ENCODE data around the gene RPP25L. TPM values are rescaled to one million over a fixed set of nuclear protein-coding genes. Genes with fewer than 3 reads are reported as not detected.

Gene RPP25L
- total RNA-seq, 1 experiment from 2014 or later, result 46.0 TPM

DNA sequence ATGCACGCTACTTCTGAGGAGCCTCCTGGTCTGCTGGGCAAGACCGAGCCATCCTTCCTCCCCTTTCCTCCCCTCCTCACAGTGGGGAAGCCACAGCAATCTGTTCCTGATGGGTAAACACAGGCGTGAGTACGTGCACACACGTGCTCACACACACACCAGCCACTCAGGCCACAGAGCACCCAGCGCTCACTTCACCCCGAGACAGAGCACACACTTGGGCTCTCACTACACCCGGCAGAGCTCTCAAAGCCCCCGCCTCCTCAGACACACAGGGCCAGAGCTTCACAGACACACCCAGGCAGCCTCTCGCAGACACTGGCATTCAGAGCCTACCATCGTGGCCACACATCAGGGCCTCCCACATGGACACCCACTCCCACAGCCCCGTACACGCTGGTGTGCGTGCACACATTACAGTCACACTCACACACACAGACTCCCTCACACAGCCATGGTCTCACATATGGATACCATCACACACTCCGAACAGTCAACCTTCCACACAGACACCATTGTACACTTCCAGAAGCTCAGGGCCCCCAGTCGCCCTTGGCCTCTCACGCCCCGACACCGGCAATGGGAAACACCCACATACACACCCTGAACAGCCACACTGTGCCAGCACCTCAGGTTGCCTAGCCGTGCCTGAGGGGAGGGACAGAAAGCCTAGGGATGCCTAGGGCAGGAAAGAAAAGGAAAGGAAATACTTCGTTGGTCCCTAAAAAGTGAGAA, 35.9 kb downstream of the RPP25L start:
- no peak overlapping the region for H3K4me3 ChIP-seq (ENCODE audit: insufficient read depth, low read depth, low read length)
- H3K27me3 ChIP-seq (ENCODE audit: control insufficient read depth, insufficient read depth, low read length), result peaks cover 37% of the 10 kb centered on the region
- DNase-seq, result no peak
- H3K36me3 ChIP-seq (replicated peaks; ENCODE audit: control insufficient read depth, insufficient read depth, low read length), result no peaks in the 10 kb centered on the region

DNA sequence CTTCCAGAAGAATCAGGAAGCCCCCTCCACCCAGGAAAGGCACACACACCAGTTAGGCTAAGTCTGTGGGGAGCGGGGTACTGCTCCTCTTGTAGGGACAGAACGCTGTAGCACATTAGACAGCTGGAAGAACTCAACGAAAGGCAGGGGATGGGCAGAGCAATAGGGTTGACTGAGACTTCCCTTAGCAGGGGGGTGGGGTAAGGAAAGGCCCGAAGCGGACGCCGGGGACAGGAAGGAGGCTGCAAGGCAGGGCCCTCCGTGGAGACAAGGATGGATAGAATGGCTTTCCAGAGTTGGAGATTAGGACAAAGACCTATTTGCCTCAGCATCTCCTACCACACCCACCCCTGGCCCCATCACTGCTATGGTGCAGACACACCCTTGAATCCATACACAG, 36.7 kb downstream of the RPP25L start:
- no peak for DNase-seq
- Histone ChIP-seq H3K36me3 (replicated peaks; ENCODE audit: control insufficient read depth, insufficient read depth, low read length) (no peaks in the 10 kb centered on the region), H3K27me3 (ENCODE audit: control insufficient read depth, insufficient read depth, low read length) (peaks cover 30% of the 10 kb centered on the region), H3K4me3 (ENCODE audit: insufficient read depth, low read depth, low read length) (no peak overlapping the region)

DNA sequence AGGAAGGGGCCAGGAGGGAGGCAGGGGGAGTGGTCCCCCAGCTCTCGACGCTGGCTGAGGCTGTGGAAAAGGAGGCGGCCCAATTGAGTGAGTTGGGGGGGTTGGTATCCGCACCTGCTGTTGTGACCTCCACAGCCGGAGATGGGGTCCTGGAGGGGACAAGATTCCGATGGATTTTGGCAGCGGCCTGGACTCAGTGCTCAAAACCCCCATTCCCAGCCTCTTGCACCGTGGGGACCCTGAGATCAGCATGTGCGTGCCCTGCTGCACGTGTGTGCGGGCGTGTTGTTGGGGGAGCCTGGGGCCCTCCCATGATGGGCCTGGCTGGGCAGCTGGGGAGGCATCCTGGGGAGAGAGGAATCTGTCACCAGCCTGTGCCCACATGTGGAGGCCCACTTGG, 37.3 kb downstream of the RPP25L start:
- DNase-seq, result no peak
- no peaks in the 10 kb centered on the region for H3K36me3 ChIP-seq (replicated peaks; ENCODE audit: control insufficient read depth, insufficient read depth, low read length)
- no peak overlapping the region for H3K4me3 ChIP-seq (ENCODE audit: insufficient read depth, low read depth, low read length)
- H3K27me3 ChIP-seq (ENCODE audit: control insufficient read depth, insufficient read depth, low read length), result peaks cover 23% of the 10 kb centered on the region

DNA sequence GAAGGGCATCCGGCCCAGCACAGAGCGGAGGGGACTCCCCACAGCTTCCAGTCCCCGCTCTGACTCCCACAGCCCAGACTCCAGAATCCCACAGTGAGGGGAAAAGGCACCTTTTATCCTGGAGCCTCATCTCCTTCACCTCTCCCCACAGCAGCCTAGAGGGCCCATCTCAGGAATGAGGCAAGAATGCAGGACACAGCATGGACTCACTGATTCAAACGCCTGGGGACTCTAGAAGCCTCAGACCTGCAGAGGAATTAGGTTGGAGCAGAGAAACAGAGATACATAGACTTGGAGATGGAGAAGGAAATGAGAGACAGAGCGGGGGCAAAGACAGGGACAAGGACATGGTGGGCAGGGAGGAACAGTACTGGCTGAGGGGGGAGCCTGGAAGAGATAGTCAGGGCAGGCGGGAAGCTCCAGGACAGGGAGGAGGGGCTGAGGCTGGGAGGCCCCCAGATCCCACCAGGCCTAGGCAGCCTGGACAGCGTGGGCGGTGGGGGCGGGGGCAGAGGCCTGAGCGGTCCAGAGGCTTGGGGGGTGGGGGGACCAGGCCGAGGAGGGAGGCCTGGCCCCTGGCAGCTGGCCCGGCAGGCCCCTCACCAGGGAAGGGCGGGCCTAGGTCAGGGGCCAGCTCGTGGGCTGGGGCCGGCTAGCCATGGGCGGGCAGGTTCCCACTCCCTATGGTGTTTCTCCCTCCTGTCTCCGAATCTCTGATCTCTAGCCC, 38.1 kb downstream of the RPP25L start:
- H3K4me3 ChIP-seq (ENCODE audit: insufficient read depth, low read depth, low read length), result no peak overlapping the region
- H3K36me3 ChIP-seq (replicated peaks; ENCODE audit: control insufficient read depth, insufficient read depth, low read length), result no peaks in the 10 kb centered on the region
- H3K27me3 ChIP-seq (ENCODE audit: control insufficient read depth, insufficient read depth, low read length), result peaks cover 15% of the 10 kb centered on the region
- peak; percentile 74 for DNase-seq

DNA sequence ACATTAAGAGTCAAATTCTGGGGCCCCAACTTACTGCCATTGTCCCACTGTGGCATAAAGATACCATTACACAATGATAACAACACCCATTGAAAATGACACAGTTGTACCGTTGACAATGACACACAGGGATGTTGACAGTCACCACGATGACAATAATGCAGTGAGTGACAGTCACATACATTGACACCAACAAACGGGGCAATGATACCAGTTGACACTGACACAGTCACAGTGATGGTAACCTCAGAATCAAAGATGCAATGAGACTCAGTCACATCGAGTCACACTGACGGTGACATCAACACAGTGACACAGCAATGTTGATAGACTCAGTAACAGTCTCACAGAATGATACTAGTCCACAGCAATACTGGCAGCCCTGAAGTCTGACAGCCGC, 39.3 kb downstream of the RPP25L start:
- DNase-seq, result no peak
- H3K4me3 ChIP-seq (ENCODE audit: insufficient read depth, low read depth, low read length), result no peak overlapping the region
- no peaks in the 10 kb centered on the region for H3K36me3 ChIP-seq (replicated peaks; ENCODE audit: control insufficient read depth, insufficient read depth, low read length)
- H3K27me3 ChIP-seq (ENCODE audit: control insufficient read depth, insufficient read depth, low read length), result peaks cover 8% of the 10 kb centered on the region; the same call in 1 of the 2 replicates

DNA sequence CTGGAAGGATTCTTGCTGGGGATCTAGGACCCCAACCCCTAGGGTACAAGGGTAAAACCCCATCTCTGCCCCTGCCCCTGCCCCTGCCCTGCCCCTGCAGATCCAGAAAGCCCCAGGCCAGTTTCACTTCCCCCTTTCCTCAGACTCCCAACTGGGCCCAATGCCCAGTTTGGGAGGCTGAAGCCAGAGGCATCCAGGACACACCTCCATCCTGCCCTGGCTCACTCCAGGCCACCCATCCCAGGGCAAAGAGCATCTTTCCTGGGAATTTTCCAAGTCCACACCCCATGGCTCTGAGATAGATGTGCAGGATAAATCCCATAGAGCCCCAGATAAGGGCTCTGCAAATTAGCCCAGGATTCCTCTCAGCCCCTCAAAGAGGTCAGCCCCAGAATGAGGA, 39.8 kb downstream of the RPP25L start:
- Histone ChIP-seq H3K27me3 (ENCODE audit: control insufficient read depth, insufficient read depth, low read length) (peaks cover 4% of the 10 kb centered on the region; the same call in 1 of the 2 replicates), H3K4me3 (ENCODE audit: insufficient read depth, low read depth, low read length) (no peak overlapping the region), H3K36me3 (replicated peaks; ENCODE audit: control insufficient read depth, insufficient read depth, low read length) (no peaks in the 10 kb centered on the region)
- DNase-seq, result no peak

DNA sequence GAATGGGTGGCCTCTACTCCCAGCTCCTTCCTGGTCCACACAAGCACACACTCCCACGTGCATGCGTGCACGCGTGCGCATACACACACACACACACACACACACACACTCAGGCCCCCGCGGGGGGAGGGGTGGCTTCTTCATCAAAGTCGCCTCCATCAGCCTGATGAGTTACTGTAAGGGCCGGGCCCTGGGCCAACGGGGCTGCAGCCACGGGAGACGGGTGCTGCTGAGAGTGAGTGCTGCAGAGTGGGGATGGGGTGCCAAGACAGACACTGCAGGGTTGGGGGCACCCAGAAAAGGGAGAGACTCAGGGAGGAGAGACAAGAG, 40.5 kb downstream of the RPP25L start:
- H3K27me3 ChIP-seq (ENCODE audit: control insufficient read depth, insufficient read depth, low read length), result peaks cover 1% of the 10 kb centered on the region; the same call in 1 of the 2 replicates
- no peak for DNase-seq
- no peaks in the 10 kb centered on the region for H3K36me3 ChIP-seq (replicated peaks; ENCODE audit: control insufficient read depth, insufficient read depth, low read length)
- H3K4me3 ChIP-seq (ENCODE audit: insufficient read depth, low read depth, low read length), result no peak overlapping the region

DNA sequence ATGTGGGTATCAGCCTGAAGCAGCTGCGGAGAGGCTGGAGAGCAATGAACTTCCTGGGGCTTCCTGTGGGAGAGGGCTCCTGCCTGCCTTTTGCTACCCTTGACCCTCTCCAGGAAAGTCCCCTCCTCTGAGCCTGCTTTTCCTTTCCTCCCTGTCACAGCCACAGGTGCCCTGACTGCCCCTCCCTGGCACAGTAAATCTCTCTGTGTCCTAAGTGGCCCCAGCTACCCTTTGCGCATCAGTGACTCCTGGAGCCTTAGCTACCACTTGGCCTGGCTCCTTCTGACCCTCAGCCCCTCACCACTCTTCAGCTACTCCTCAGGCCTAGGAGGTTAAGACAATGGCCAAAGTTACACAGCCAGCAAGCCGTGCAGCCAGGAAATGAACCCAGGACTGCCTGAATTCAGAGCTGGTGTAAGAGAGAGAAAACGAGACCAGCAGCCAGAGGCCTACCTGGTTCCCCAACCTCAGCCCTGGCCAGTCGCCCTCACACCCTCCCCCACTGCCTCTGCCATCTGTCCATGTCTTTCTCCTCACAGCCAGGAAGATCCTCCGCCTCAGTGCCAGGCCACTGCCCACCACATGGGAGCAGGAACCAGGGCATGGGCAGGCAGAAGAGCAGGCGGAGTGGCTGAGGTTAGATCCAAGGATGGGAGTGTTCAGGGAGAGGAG, 41.0 kb downstream of the RPP25L start:
- DNase-seq, result no peak
- no peak overlapping the region for H3K4me3 ChIP-seq (ENCODE audit: insufficient read depth, low read depth, low read length)
- H3K36me3 ChIP-seq (replicated peaks; ENCODE audit: control insufficient read depth, insufficient read depth, low read length), result no peaks in the 10 kb centered on the region
- peaks cover 1% of the 10 kb centered on the region; the same call in 1 of the 2 replicates for H3K27me3 ChIP-seq (ENCODE audit: control insufficient read depth, insufficient read depth, low read length)

DNA sequence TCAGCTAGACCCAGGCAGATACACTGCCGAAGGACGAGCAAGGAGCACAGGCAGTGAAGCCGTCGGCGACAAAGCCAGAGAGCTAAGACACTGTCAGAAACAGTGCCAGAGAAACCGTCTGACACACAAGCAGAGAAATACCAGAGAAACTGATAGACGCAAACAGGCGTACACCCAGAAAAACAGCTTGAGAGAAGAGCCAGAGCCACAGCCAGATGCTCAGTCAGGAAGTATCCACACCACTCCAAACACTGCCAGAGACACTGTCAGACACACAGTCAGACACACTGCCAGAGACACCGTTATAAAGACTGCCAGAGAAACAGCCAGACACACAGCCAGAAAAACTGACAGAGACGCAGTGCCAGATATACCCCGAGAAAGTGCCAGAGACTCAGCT, 41.5 kb downstream of the RPP25L start:
- no peak for DNase-seq
- H3K36me3 ChIP-seq (replicated peaks; ENCODE audit: control insufficient read depth, insufficient read depth, low read length), result no peaks in the 10 kb centered on the region
- H3K27me3 ChIP-seq (ENCODE audit: control insufficient read depth, insufficient read depth, low read length), result no peaks in the 10 kb centered on the region; the same call in 1 of the 2 replicates
- H3K4me3 ChIP-seq (ENCODE audit: insufficient read depth, low read depth, low read length), result no peak overlapping the region

DNA sequence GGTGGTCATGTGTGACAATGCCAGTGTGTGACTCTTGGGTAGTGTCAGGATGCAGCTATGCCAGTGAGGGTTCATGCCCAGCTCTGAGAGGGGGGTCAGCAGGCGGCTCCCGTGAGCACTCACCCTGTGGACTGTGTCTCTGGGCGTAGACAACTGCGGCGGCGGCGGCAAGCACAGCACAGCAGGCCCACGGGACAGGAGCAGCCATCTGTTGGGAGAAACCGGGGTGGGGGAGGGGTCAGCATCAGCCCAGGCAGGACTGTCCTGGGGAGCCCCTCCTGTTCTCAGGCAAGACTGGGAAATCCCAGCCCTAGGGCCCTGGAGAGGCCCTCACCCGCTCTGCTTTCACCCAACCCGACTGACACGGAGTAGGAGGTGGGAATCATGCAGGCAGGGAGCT, 43.1 kb downstream of the RPP25L start:
- Histone ChIP-seq H3K27me3 (ENCODE audit: control insufficient read depth, insufficient read depth, low read length) (no peaks in the 10 kb centered on the region), H3K4me3 (ENCODE audit: insufficient read depth, low read depth, low read length) (no peak overlapping the region), H3K36me3 (replicated peaks; ENCODE audit: control insufficient read depth, insufficient read depth, low read length) (no peaks in the 10 kb centered on the region)
- peak; percentile 83 for DNase-seq

DNA sequence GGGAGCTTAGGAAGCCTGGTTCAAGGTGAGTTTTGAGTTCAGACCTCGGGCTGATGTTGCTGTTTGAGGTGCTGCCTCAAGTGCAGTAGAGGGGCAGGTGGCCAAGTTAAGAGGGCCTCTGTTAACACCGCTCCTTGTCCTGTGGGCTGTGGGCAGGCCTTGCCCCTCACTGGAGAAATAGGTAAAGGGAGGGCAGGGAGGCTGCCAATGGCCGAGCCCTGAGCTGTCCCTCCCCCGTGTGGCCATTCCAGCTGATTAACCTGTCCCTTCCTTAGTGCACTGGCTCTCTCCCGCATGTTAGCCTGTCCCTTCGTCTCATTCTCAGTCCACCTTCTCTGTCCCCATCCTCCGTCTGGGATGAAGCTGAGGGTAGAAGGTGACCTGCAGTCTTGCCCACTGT, 43.8 kb downstream of the RPP25L start:
- H3K27me3 ChIP-seq (ENCODE audit: control insufficient read depth, insufficient read depth, low read length), result no peaks in the 10 kb centered on the region; the same call in 1 of the 2 replicates
- no peak overlapping the region for H3K4me3 ChIP-seq (ENCODE audit: insufficient read depth, low read depth, low read length)
- no peaks in the 10 kb centered on the region for H3K36me3 ChIP-seq (replicated peaks; ENCODE audit: control insufficient read depth, insufficient read depth, low read length)
- DNase-seq, result peak; percentile 62

DNA sequence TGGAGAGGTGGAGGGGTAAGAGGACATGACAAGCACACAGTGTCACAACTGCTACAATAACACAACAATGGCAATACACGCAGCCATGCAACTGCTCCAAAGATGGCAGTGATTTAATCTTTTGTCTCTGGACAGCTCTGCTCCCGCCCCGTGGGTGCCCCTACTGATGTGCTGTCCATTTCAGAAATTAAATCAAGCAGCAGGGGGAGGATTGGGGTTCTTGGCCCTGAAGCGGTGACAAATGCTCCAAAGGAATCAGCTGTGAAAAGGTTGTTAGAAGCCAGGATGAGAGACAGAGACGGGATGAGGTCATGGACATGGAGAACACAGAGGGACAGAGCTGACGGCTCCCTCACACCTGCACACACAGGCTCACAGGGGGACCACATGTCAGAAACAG, 44.9 kb downstream of the RPP25L start:
- H3K4me3 ChIP-seq (ENCODE audit: insufficient read depth, low read depth, low read length), result no peak overlapping the region
- no peak for DNase-seq
- H3K27me3 ChIP-seq (ENCODE audit: control insufficient read depth, insufficient read depth, low read length), result no peaks in the 10 kb centered on the region; the same call in 1 of the 2 replicates
- H3K36me3 ChIP-seq (replicated peaks; ENCODE audit: control insufficient read depth, insufficient read depth, low read length), result no peaks in the 10 kb centered on the region

DNA sequence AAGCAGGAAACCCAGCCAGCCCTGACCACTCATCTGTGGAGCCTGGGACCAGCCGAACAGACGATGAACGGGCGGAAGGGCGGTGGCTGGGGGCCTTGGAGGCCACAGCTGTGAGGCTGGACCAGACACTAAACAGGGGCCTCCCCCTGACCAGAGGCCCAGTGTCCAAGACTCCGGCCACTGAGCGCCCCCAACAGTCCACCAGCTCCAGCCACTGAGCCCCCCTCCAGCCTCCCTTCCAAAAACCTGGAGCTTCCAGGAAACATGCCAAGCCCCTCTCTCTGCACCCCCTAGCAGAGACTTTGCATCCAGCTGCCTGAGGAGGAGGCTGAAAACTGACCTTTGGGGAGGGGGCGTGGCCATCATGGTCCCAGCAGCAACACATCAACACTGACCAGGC, 45.6 kb downstream of the RPP25L start:
- H3K36me3 ChIP-seq (replicated peaks; ENCODE audit: control insufficient read depth, insufficient read depth, low read length), result no peaks in the 10 kb centered on the region
- no peak overlapping the region for H3K4me3 ChIP-seq (ENCODE audit: insufficient read depth, low read depth, low read length)
- H3K27me3 ChIP-seq (ENCODE audit: control insufficient read depth, insufficient read depth, low read length), result no peaks in the 10 kb centered on the region; the same call in 1 of the 2 replicates
- peak; percentile 67 for DNase-seq

DNA sequence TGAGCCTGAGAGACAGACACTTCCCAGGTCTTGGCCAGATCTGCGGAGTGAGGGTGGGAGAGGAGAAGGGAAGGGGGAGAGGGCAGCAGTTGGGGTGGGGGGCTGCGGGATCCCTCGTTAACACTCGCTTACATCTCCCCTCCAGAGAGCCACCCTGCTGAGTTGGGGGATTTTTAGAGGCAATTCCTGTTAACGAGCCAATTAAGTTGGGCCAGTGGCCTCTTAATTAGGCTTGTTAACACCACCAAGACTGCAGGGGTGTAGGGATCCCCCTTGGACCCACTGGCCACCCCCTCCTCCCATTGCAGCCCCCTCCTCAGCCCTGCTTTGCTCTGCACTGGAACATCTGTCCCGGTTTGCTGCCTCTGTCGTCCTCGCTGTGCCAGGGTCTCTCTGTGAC, 46.0 kb downstream of the RPP25L start:
- Histone ChIP-seq H3K4me3 (ENCODE audit: insufficient read depth, low read depth, low read length) (no peak overlapping the region), H3K36me3 (replicated peaks; ENCODE audit: control insufficient read depth, insufficient read depth, low read length) (no peaks in the 10 kb centered on the region), H3K27me3 (ENCODE audit: control insufficient read depth, insufficient read depth, low read length) (no peaks in the 10 kb centered on the region; the same call in 1 of the 2 replicates)
- DNase-seq, result no peak

DNA sequence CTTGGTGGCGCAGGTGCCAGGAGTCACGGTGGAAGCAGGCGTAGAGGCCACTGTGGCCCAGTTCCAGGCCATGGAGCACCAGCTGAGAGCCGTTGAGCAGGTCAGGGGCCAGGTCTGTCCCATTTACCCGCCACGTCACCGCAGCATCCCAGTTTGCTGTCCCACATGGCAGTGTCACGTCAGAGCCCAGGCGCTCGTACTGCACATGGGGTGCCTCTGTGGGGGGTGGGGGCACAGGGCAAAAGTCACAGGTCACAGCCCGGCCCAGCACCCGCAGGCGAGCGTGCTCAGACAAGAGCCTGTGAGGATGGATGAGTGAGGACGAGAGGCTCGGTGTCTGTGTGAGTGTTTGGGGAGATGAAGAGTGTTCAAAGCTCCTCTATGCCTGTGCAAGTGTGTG, 47.3 kb downstream of the RPP25L start:
- H3K4me3 ChIP-seq (ENCODE audit: insufficient read depth, low read depth, low read length), result no peak overlapping the region
- H3K27me3 ChIP-seq (ENCODE audit: control insufficient read depth, insufficient read depth, low read length), result no peaks in the 10 kb centered on the region; the same call in 1 of the 2 replicates
- no peak for DNase-seq
- H3K36me3 ChIP-seq (replicated peaks; ENCODE audit: control insufficient read depth, insufficient read depth, low read length), result no peaks in the 10 kb centered on the region
